Stimulated activated CD8-positive, alpha-beta memory T cell treated with anti-CD3 and anti-CD28 coated beads, Interleukin-15, amount 100 ng/mL, for 48 hours (primary cell): ENCODE measurements around the gene SRBD1.
A peak's percentile ranks its signal among the peaks of the same experiment; 100 is the strongest.

Experiments used
- DNase-seq, 2 donors: peaks; one replicate each; pipeline ENCODE4 v3.0.0-alpha.2; 2020; ENCODE audit warnings: low read depth in 2 of 2

The SRBD1 gene

GRCh38 chr2:45611020-45611859 lies at the start of gene SRBD1:
Gene SRBD1, minus strand, starts transcription at chr2:45611267. Its CDS starts 5,826 bp downstream, at chr2:45605441.
- DNase-seq: peak; percentile 90

- DNase-seq: no peak
These were observed 43.2 kb upstream of the SRBD1 start for GRCh38 chr2:45654250-45654649.

- no peak for DNase-seq
These were observed 42.3 kb upstream of the SRBD1 start for GRCh38 chr2:45653122-45653913.

- peak in 1 of 2 donors; percentile 16 for DNase-seq
These were observed 41.3 kb upstream of the SRBD1 start for GRCh38 chr2:45652090-45653031.

- DNase-seq: peak in 1 of 2 donors; percentile 30
These were observed 40.5 kb upstream of the SRBD1 start, which contains the start of gene PRKCE for GRCh38 chr2:45651415-45652089. Gene PRKCE, plus strand, starts transcription at chr2:45651675.

GRCh38 chr2:45650851-45651414 lies 39.9 kb upstream of the SRBD1 start:
- peak; percentile 79 to 83 for DNase-seq

- peak in 1 of 2 donors; percentile 23 for DNase-seq
These were observed 39.1 kb upstream of the SRBD1 start for GRCh38 chr2:45649858-45650811.

- DNase-seq: no peak
These were observed 38.4 kb upstream of the SRBD1 start for GRCh38 chr2:45649462-45649857.

- no peak for DNase-seq
These were observed 37.6 kb upstream of the SRBD1 start for GRCh38 chr2:45648636-45649035.

- no peak for DNase-seq
These were observed 37.0 kb upstream of the SRBD1 start for GRCh38 chr2:45647986-45648520.

- DNase-seq: no peak
These were observed 36.3 kb upstream of the SRBD1 start for GRCh38 chr2:45647356-45647755.

GRCh38 chr2:45646289-45646688 lies 35.2 kb upstream of the SRBD1 start:
- no peak for DNase-seq

- DNase-seq: peak in 1 of 2 donors; percentile 53
These were observed 32.8 kb upstream of the SRBD1 start for GRCh38 chr2:45643543-45644542.

GRCh38 chr2:45643095-45643494 lies 32.0 kb upstream of the SRBD1 start:
- DNase-seq: no peak

- no peak for DNase-seq
These were observed 29.5 kb upstream of the SRBD1 start for GRCh38 chr2:45640576-45640975.

- DNase-seq: no peak
These were observed 26.4 kb upstream of the SRBD1 start for GRCh38 chr2:45637440-45637839.

GRCh38 chr2:45636008-45636407 lies 24.9 kb upstream of the SRBD1 start:
- no peak for DNase-seq

GRCh38 chr2:45634223-45634622 lies 23.2 kb upstream of the SRBD1 start:
- no peak for DNase-seq
